Liver (tissue), 9 donors: ENCODE results near the gene GPN1. TPM values are rescaled to one million over a fixed set of nuclear protein-coding genes. Genes with fewer than 3 reads are reported as not detected.

Experiments used
- DNase-seq: peaks from one replicate; pipeline ENCODE4 v3.0.0-alpha.2; 2017; ENCODE audit warnings: low spot score
- H3K27ac ChIP-seq, 2 donors: one replicate each; pipeline ENCODE4 v1.7.0; 2013; ENCODE audit warnings: inconsistent platforms in 2 of 2, low read length in 2 of 2, control low read depth in 1 of 2, low read depth in 1 of 2, mild to moderate bottlenecking in 1 of 2
- H3K27me3 ChIP-seq, 4 donors: one replicate each; pipeline versions ENCODE4 v1.6.1 to v1.7.0; 2013; ENCODE audit warnings: low read length in 3 of 4, inconsistent platforms in 1 of 4, mild to moderate bottlenecking in 1 of 4, moderate library complexity in 1 of 4; ENCODE audit not compliant: control insufficient read depth in 4 of 4, insufficient read depth in 4 of 4
- H3K36me3 ChIP-seq, 4 donors: one replicate each; pipeline versions ENCODE4 v1.6.1 to v1.7.0; 2013; ENCODE audit warnings: low read length in 3 of 4, mild to moderate bottlenecking in 3 of 4, low read depth in 1 of 4, moderate library complexity in 1 of 4; ENCODE audit not compliant: control insufficient read depth in 4 of 4, insufficient read depth in 3 of 4
- H3K4me1 ChIP-seq, 4 donors: one replicate each; pipeline versions ENCODE4 v1.6.1 to v1.7.0; 2013; ENCODE audit warnings: low read length in 3 of 4, mild to moderate bottlenecking in 3 of 4, moderate library complexity in 1 of 4; ENCODE audit not compliant: control insufficient read depth in 4 of 4, insufficient read depth in 4 of 4
- H3K4me3 ChIP-seq, 3 donors: one replicate each; pipeline versions ENCODE4 v1.6.1 to v1.7.0; 2013; ENCODE audit warnings: low read length in 3 of 3, control low read depth in 1 of 3, low read depth in 1 of 3, mild to moderate bottlenecking in 1 of 3
- H3K9ac ChIP-seq, 2 donors: one replicate each; pipeline ENCODE4 v1.7.0; 2013; ENCODE audit warnings: low read length in 2 of 2, mild to moderate bottlenecking in 2 of 2, moderate library complexity in 2 of 2, control low read depth in 1 of 2, low read depth in 1 of 2
- H3K9me3 ChIP-seq, 4 donors: one replicate each; pipeline versions ENCODE4 v1.6.1 to v1.7.0; 2013; ENCODE audit warnings: low read length in 3 of 4; ENCODE audit not compliant: control insufficient read depth in 4 of 4
- EGR1 ChIP-seq, 2 donors: IDR thresholded peaks; 2 replicates each; pipeline ENCODE4 v1.6.1; 2016 to 2018; ENCODE audit warnings: antibody characterized with exemption in 2 of 2, low read depth in 2 of 2
- FOXA1 ChIP-seq: IDR thresholded peaks from 2 replicates; pipeline ENCODE4 v1.6.1; 2016; ENCODE audit warnings: antibody characterized with exemption
- GABPA ChIP-seq, 2 donors: IDR thresholded peaks in 1 of 2; conservative IDR thresholded peaks in 1 of 2; 2 replicates each; pipeline ENCODE4 v1.6.1; 2016; ENCODE audit warnings: antibody characterized with exemption in 2 of 2, mild to moderate bottlenecking in 1 of 2, moderate library complexity in 1 of 2
- HNF4A ChIP-seq, 2 donors: conservative IDR thresholded peaks; 2 replicates each; pipeline ENCODE4 v1.6.1; 2016; ENCODE audit warnings: antibody characterized with exemption in 2 of 2, mild to moderate bottlenecking in 2 of 2
- HNF4G ChIP-seq: IDR thresholded peaks from 2 replicates; pipeline ENCODE4 v1.6.1; 2016; ENCODE audit warnings: antibody characterized with exemption
- JUND ChIP-seq, 2 donors: IDR thresholded peaks; 2 replicates each; pipeline ENCODE4 v1.6.1; 2016; ENCODE audit warnings: antibody characterized with exemption in 2 of 2
- RAD21 ChIP-seq, 2 donors: IDR thresholded peaks; 2 replicates each; pipeline ENCODE4 v1.6.1; 2016; ENCODE audit warnings: antibody characterized with exemption in 2 of 2, mild to moderate bottlenecking in 2 of 2
- RXRA ChIP-seq, 2 donors: IDR thresholded peaks; 2 replicates each; pipeline ENCODE4 v1.6.1; 2017 to 2018; ENCODE audit warnings: antibody characterized with exemption in 2 of 2, mild to moderate bottlenecking in 1 of 2
- TAF1 ChIP-seq: conservative IDR thresholded peaks from 2 replicates; pipeline ENCODE4 v1.6.1; 2016; ENCODE audit warnings: antibody characterized with exemption, mild to moderate bottlenecking
- YY1 ChIP-seq: IDR thresholded peaks from 2 replicates; pipeline ENCODE4 v1.6.1; 2016; ENCODE audit warnings: antibody characterized with exemption, mild to moderate bottlenecking
- WGBS: extraction: QIAGEN DNeasy Blood & Tissue Kit; methylation state at CpG from one replicate; pipeline ENCODE4 v1.1.7; 2013; 5-methylcytosine and 5-hydroxymethylcytosine counted together
- polyA plus RNA-seq, 2 donors: library from polyadenylated mRNA; stranded (reverse) in 1 of 2; unstranded in 1 of 2; fragments of 200-250 nt in 1 of 2; fragments of >200 nt in 1 of 2; fragmentation: Nextera tagmentation in 1 of 2; extraction: Ambion mirVana in 1 of 2; gene quantifications; one replicate each; pipeline versions ENCODE4 v1.2.1 to v1.2.3, GENCODE V29; 2013 to 2015
- total RNA-seq, 2 donors: library from RNA; depleted of rRNA; stranded (reverse); fragments of >200 nt; gene quantifications; one replicate each; pipeline ENCODE4 v1.2.3, GENCODE V29; 2014
- TF ChIP-seq, protein P1 (sequence below): IDR thresholded peaks from 2 replicates; pipeline ENCODE4 v1.6.1; 2016; ENCODE audit warnings: antibody characterized with exemption
- TF ChIP-seq, protein P2 (sequence below): fragments of 150-350 bp; IDR thresholded peaks from 2 replicates; pipeline ENCODE4 v1.5.1; 2017; ENCODE audit warnings: improper control_type of control experiment, low read depth, low read length; ENCODE audit not compliant: missing input control
- TF ChIP-seq, protein P3 (sequence below): IDR thresholded peaks from 2 replicates; pipeline ENCODE4 v1.6.1; 2016; ENCODE audit warnings: antibody characterized with exemption, mild to moderate bottlenecking
- donor health status: healthy.
- donor health status: healthy.
- donor health status: healthy.
- donor health status: healthy.
- donor health status: healthy.

Gene GPN1
- total and polyA plus RNA-seq, 4 donors, result 10.7 to 17.2 (median 12.4) TPM

DNA sequence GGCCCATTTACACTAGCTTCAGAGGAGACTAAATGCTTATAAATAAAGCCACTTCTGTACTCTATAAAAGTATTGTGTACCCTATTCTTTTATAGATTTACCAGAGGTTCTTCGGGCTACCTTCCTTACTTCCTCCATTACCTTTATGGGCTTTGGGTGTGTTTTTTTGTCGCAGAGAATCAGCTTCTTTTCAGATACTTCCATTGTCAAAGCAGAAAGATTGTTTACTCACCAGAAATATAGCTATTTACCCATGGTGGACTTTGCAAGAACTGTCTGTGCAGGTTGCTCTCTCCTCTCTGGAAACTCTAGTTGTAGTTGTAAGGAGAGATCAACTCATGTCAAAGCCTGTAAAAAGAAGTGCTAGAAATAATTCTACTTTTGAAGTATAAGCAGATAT is 14.9 kb upstream of the GPN1 start:
- no peaks in the 10 kb centered on the region for H3K27me3 ChIP-seq
- H3K4me3 ChIP-seq, result no peak overlapping the region
- H3K4me1 ChIP-seq, result no peaks in the 10 kb centered on the region
- TF ChIP-seq JUND (IDR thresholded peaks at IDR 0.05), result no peak
- H3K9me3 ChIP-seq, result no peaks in the 10 kb centered on the region
- H3K36me3 ChIP-seq, result peaks cover 6 to 39% (median 31%) of the 10 kb centered on the region in 4 donors
- no peak overlapping the region for H3K27ac ChIP-seq
- 72% methylated on average over 2 of the region's 2 CpGs for WGBS
- DNase-seq, result no peak
- H3K9ac ChIP-seq, result no peak overlapping the region

DNA sequence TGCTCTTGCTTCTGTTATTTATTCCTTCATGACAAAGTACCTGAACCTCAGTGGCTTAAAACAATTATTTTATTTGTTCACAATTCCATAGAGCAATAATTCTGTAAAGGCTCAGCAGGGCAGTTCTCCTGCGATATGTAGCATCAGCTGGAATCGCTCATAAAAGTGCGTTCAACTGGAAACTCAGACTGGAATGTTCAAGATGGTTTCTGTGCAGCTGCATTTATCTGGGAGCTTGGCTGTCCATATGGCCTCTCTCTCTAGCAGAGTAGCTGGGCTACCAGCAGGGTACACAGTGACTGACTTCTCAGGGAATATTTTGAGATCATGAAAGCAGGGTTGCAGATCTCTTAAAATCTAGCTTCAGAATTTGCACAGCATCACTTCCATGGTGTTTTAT is 13.5 kb upstream of the GPN1 start:
- H3K27ac ChIP-seq, result no peak overlapping the region
- DNase-seq, result no peak
- no peaks in the 10 kb centered on the region for H3K27me3 ChIP-seq
- no peaks in the 10 kb centered on the region for H3K4me1 ChIP-seq
- H3K36me3 ChIP-seq, result peaks cover 6 to 43% (median 35%) of the 10 kb centered on the region in 4 donors
- 98% methylated on average over 3 of the region's 3 CpGs for WGBS
- H3K9ac ChIP-seq, result no peak overlapping the region
- TF ChIP-seq, protein P1, sequence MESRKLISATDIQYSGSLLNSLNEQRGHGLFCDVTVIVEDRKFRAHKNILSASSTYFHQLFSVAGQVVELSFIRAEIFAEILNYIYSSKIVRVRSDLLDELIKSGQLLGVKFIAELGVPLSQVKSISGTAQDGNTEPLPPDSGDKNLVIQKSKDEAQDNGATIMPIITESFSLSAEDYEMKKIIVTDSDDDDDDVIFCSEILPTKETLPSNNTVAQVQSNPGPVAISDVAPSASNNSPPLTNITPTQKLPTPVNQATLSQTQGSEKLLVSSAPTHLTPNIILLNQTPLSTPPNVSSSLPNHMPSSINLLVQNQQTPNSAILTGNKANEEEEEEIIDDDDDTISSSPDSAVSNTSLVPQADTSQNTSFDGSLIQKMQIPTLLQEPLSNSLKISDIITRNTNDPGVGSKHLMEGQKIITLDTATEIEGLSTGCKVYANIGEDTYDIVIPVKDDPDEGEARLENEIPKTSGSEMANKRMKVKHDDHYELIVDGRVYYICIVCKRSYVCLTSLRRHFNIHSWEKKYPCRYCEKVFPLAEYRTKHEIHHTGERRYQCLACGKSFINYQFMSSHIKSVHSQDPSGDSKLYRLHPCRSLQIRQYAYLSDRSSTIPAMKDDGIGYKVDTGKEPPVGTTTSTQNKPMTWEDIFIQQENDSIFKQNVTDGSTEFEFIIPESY, result no peak
- H3K9me3 ChIP-seq, result no peaks in the 10 kb centered on the region
- H3K4me3 ChIP-seq, result no peak overlapping the region

DNA sequence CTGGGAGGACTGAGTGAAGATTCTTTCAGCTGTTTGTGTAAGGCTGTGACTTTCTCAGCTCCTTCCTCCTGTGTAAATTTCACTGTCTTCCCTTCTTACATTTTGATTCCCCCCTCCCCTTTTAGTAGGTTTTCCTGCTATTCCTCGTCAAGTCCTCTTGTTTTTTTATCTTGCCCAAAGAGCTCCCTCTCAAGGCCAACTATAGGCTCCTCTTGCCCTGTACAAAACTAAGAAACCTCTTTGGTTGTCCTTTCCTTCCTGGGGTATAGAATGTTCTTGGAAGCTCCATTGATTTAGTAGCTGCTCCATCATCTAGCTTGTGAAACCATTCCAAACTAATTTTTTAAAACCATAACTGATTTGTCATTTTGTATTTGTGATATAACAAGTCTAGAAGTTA is 7.3 kb upstream of the GPN1 start:
- H3K4me1 ChIP-seq, result no peaks in the 10 kb centered on the region
- H3K27me3 ChIP-seq, result no peaks in the 10 kb centered on the region
- H3K36me3 ChIP-seq, result peaks cover 8 to 46% (median 34%) of the 10 kb centered on the region in 4 donors
- no peak overlapping the region for H3K9ac ChIP-seq
- 69% methylated on average over 1 of the region's 1 CpG for WGBS
- DNase-seq, result no peak
- H3K4me3 ChIP-seq, result no peak overlapping the region
- no peaks in the 10 kb centered on the region for H3K9me3 ChIP-seq
- no peak overlapping the region for H3K27ac ChIP-seq
- TF ChIP-seq RAD21 (IDR thresholded peaks at IDR 0.05), result no peak
- no peak for TF ChIP-seq YY1
- no peak for TF ChIP-seq TAF1
- no peak for TF ChIP-seq EGR1 (IDR thresholded peaks at IDR 0.05; ENCODE audit: low read depth in 2 of 2)

DNA sequence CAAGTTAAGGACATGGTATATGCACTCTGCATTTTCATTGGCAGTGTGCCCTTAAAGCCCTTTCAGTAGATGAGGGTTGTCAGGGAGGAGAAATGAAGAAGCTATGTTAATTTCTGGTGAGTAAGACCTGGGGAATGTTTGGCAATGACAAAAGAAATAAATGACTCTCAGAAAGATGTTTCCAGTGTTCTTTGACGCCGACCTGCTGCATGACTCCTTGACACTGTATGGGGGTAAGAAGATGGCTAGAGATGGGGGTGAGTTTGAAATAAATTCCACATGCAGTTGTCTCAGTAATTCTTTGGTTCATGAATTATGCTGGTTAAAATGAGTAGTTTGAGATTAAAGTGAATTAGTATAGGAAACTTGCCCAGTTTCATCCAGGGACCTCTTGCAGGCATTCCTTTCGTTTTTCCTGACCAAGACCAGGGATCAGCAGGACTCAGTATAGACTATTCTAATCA is 5.9 kb upstream of the GPN1 start:
- Histone ChIP-seq H3K4me3 (no peak overlapping the region), H3K27me3 (no peaks in the 10 kb centered on the region), H3K27ac (no peak overlapping the region), H3K9ac (no peak overlapping the region), H3K4me1 (peaks cover 0 to 3% (median 2%) of the 10 kb centered on the region in 4 donors), H3K9me3 (no peaks in the 10 kb centered on the region), H3K36me3 (peaks cover 3 to 33% (median 22%) of the 10 kb centered on the region in 4 donors)
- DNase-seq, result no peak
- TF ChIP-seq HNF4G, result no peak
- 92% methylated on average over 3 of the region's 3 CpGs for WGBS

DNA sequence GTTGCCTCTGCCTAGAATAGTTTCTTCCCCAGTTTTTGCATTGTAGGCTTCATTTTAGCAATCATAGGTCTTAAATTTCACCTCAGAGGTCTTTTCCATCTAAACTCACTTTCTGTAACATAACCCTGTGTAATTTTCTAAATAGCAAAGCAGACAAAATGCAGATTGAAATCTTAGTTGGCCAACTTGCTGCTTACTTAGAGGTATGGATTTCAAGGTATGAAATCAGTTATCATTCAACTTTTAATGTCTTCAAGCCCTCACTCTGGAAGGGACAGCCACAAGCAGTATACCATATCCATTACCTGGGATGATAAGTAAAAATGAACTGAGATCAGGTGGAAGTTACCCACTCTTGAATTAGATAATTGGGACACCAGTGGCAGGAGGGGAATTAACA is 3.9 kb upstream of the GPN1 start:
- no peaks in the 10 kb centered on the region for H3K9me3 ChIP-seq
- no peak overlapping the region for H3K4me3 ChIP-seq
- DNase-seq, result no peak
- H3K36me3 ChIP-seq, result peaks cover 3 to 28% (median 16%) of the 10 kb centered on the region in 4 donors
- no peaks in the 10 kb centered on the region for H3K27me3 ChIP-seq
- H3K9ac ChIP-seq, result no peak overlapping the region
- H3K4me1 ChIP-seq, result peaks cover 0 to 16% (median 13%) of the 10 kb centered on the region in 4 donors
- H3K27ac ChIP-seq, result no peak overlapping the region
- no peak for TF ChIP-seq EGR1 (IDR thresholded peaks at IDR 0.05; ENCODE audit: low read depth in 2 of 2)
- no peak for TF ChIP-seq FOXA1
- no peak for TF ChIP-seq RXRA (IDR thresholded peaks at IDR 0.05)
- no peak for TF ChIP-seq HNF4A (conservative IDR thresholded peaks at IDR 0.05)
- TF ChIP-seq RAD21 (IDR thresholded peaks at IDR 0.05), result no peak
- TF ChIP-seq GABPA (IDR thresholded peaks at IDR 0.05 in 1 of 2, conservative IDR thresholded peaks at IDR 0.05 in 1 of 2), result no peak
- TF ChIP-seq, protein P2, sequence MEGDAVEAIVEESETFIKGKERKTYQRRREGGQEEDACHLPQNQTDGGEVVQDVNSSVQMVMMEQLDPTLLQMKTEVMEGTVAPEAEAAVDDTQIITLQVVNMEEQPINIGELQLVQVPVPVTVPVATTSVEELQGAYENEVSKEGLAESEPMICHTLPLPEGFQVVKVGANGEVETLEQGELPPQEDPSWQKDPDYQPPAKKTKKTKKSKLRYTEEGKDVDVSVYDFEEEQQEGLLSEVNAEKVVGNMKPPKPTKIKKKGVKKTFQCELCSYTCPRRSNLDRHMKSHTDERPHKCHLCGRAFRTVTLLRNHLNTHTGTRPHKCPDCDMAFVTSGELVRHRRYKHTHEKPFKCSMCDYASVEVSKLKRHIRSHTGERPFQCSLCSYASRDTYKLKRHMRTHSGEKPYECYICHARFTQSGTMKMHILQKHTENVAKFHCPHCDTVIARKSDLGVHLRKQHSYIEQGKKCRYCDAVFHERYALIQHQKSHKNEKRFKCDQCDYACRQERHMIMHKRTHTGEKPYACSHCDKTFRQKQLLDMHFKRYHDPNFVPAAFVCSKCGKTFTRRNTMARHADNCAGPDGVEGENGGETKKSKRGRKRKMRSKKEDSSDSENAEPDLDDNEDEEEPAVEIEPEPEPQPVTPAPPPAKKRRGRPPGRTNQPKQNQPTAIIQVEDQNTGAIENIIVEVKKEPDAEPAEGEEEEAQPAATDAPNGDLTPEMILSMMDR, result no peak
- TF ChIP-seq, protein P3, sequence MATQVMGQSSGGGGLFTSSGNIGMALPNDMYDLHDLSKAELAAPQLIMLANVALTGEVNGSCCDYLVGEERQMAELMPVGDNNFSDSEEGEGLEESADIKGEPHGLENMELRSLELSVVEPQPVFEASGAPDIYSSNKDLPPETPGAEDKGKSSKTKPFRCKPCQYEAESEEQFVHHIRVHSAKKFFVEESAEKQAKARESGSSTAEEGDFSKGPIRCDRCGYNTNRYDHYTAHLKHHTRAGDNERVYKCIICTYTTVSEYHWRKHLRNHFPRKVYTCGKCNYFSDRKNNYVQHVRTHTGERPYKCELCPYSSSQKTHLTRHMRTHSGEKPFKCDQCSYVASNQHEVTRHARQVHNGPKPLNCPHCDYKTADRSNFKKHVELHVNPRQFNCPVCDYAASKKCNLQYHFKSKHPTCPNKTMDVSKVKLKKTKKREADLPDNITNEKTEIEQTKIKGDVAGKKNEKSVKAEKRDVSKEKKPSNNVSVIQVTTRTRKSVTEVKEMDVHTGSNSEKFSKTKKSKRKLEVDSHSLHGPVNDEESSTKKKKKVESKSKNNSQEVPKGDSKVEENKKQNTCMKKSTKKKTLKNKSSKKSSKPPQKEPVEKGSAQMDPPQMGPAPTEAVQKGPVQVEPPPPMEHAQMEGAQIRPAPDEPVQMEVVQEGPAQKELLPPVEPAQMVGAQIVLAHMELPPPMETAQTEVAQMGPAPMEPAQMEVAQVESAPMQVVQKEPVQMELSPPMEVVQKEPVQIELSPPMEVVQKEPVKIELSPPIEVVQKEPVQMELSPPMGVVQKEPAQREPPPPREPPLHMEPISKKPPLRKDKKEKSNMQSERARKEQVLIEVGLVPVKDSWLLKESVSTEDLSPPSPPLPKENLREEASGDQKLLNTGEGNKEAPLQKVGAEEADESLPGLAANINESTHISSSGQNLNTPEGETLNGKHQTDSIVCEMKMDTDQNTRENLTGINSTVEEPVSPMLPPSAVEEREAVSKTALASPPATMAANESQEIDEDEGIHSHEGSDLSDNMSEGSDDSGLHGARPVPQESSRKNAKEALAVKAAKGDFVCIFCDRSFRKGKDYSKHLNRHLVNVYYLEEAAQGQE, result no peak
